Activated T-helper 1 cell treated with anti-CD3 and anti-CD28 coated beads, Interleukin-12 subunit alpha, Interleukin-12 subunit beta, Interleukin-2, Interleukin-4 antibody, amounts not matched to agents 30 ng/mL and 10 ng/mL and 1 ng/mL, durations not matched to agents 14 hours and 24 hours and 36 hours (primary cell): ENCODE measurements around the gene RNF207. TPM values are rescaled to one million over a fixed set of nuclear protein-coding genes. Genes with fewer than 3 reads are reported as not detected.

Experiments used
- DNase-seq: peaks from one replicate; pipeline ENCODE4 v3.0.0; 2021; ENCODE audit warnings: low spot score
- H3K27ac Mint-ChIP-seq: one replicate; pipeline ENCODE4 v1.8.0; 2021; ENCODE audit warnings: mild to moderate bottlenecking, mixed read lengths
- H3K27me3 Mint-ChIP-seq: one replicate; pipeline ENCODE4 v1.8.0; 2022; ENCODE audit warnings: mild to moderate bottlenecking, moderate library complexity, mixed read lengths; ENCODE audit not compliant: insufficient read depth
- H3K36me3 Mint-ChIP-seq: one replicate; pipeline ENCODE4 v1.8.0; 2021; ENCODE audit warnings: low read depth, mixed read lengths
- H3K4me1 Mint-ChIP-seq: one replicate; pipeline ENCODE4 v1.8.0; 2021; ENCODE audit warnings: low read depth, mixed read lengths
- H3K4me3 Mint-ChIP-seq: one replicate; pipeline ENCODE4 v1.8.0; 2021; ENCODE audit warnings: mild to moderate bottlenecking, moderate library complexity, mixed read lengths
- H3K9me3 Mint-ChIP-seq: one replicate; pipeline ENCODE4 v1.8.0; 2021; ENCODE audit warnings: mixed read lengths
- intact Hi-C: fragments of 100-400 bp; cut with micrococcal nuclease; formaldehyde crosslinking; loops from one replicate; pipeline ENCODE4 v1.15.1; 2024
- total RNA-seq: library from RNA; stranded (reverse); gene quantifications from 2 replicates; pipeline ENCODE4 v1.2.3, GENCODE V29; 2022

Gene RNF207
- total RNA-seq, 1 donor from 2014 or later, result 65.8 TPM

GRCh38 chr1:6166655-6167390 is 39.1 kb upstream of the RNF207 start:
- H3K27ac Mint-ChIP-seq, result no peak overlapping the region
- no peaks in the 10 kb centered on the region for H3K9me3 Mint-ChIP-seq
- H3K4me1 Mint-ChIP-seq, result no peaks in the 10 kb centered on the region
- no peaks in the 10 kb centered on the region for H3K36me3 Mint-ChIP-seq
- H3K27me3 Mint-ChIP-seq, result peaks cover 3% of the 10 kb centered on the region
- intact Hi-C loops, result no loop called here
- no peak overlapping the region for H3K4me3 Mint-ChIP-seq
- no peak for DNase-seq

DNA sequence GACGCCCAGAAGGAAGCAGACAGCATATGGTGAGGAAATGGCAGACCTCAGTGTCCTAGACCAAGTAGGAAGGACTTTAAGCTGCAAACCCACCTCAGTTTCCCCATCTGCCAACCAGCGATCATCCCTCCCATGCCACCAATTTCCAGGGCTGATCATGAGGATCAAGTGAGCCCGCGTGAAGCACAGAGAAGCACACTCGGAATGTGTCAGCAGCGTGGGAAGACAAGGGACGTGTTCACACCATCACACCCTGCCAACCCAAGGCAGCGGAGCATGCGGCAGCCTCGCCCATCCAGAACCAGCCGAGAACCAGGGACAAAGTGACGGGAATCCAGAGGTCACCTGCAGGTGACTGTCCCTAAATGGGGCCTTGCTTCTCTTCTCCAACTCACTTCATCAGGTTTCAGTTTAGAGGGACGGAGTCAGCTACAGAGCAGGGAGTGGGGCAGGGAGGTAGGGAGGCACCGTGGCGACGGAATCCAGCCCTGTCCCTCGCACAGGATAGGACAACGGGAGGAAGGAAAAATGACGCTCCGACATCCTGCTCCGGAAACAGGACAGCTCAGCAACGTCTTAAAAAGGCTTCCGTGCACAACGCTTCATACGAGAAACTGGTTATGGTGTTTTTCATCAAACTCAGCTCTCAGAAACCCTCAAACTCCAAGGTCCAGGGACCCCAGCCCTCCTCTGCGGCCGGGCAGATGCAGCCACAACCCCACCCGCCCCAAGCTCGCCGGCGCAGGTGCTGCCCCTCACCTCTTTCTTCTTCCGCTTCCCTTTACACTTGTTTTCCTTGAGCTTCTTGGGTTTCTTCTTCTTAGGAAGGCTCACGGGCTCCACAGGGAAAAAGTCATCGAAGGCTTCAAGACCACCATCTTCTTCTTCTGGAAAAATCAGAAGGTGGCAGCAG is 38.3 kb upstream of the RNF207 start:
- H3K27me3 Mint-ChIP-seq, result peaks cover 3% of the 10 kb centered on the region
- no peaks in the 10 kb centered on the region for H3K36me3 Mint-ChIP-seq
- H3K4me3 Mint-ChIP-seq, result no peak overlapping the region
- H3K9me3 Mint-ChIP-seq, result no peaks in the 10 kb centered on the region
- no peak for DNase-seq
- H3K27ac Mint-ChIP-seq, result no peak overlapping the region
- intact Hi-C loops, result no loop called here
- no peaks in the 10 kb centered on the region for H3K4me1 Mint-ChIP-seq

- Mint-ChIP-seq H3K4me1 (no peaks in the 10 kb centered on the region), H3K36me3 (no peaks in the 10 kb centered on the region), H3K4me3 (no peak overlapping the region), H3K27ac (no peak overlapping the region), H3K27me3 (peaks cover 3% of the 10 kb centered on the region), H3K9me3 (no peaks in the 10 kb centered on the region)
- DNase-seq, result no peak
- intact Hi-C loops, result no loop called here
Observed at GRCh38 chr1:6168947-6169586, 36.9 kb upstream of the RNF207 start.

GRCh38 chr1:6170116-6170741 is 35.7 kb upstream of the RNF207 start:
- H3K4me1 Mint-ChIP-seq, result no peaks in the 10 kb centered on the region
- no peaks in the 10 kb centered on the region for H3K36me3 Mint-ChIP-seq
- H3K9me3 Mint-ChIP-seq, result no peaks in the 10 kb centered on the region
- no peak overlapping the region for H3K27ac Mint-ChIP-seq
- DNase-seq, result no peak
- peaks cover 3% of the 10 kb centered on the region for H3K27me3 Mint-ChIP-seq
- no peak overlapping the region for H3K4me3 Mint-ChIP-seq
- intact Hi-C loops, result no loop called here

DNA sequence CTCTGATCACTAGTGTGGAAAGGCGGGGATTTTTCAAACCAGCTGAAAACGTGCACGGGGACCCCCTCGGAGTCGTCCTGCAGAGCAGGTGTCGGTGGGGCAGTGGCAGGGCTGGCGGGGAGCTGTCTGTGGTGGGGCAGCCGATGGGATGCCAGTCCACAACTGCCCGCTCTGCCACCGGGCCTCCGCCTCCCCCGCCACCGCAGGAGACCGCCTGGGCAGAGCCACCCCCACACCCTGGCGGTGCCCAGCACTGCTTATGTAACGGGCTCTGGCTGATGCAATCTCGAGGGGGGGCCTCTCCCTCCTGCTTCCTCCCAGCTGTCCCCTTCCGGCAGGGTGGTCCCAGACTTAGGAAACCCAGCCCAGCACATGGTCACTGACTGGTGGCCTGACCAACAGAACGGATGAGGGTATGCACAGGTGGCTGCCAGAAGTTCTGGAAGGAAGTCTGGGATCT is 35.1 kb upstream of the RNF207 start:
- intact Hi-C loops, result no loop called here
- DNase-seq, result no peak
- Mint-ChIP-seq H3K4me3 (no peak overlapping the region), H3K9me3 (no peaks in the 10 kb centered on the region), H3K27me3 (peaks cover 3% of the 10 kb centered on the region), H3K27ac (no peak overlapping the region), H3K36me3 (no peaks in the 10 kb centered on the region), H3K4me1 (no peaks in the 10 kb centered on the region)

DNA sequence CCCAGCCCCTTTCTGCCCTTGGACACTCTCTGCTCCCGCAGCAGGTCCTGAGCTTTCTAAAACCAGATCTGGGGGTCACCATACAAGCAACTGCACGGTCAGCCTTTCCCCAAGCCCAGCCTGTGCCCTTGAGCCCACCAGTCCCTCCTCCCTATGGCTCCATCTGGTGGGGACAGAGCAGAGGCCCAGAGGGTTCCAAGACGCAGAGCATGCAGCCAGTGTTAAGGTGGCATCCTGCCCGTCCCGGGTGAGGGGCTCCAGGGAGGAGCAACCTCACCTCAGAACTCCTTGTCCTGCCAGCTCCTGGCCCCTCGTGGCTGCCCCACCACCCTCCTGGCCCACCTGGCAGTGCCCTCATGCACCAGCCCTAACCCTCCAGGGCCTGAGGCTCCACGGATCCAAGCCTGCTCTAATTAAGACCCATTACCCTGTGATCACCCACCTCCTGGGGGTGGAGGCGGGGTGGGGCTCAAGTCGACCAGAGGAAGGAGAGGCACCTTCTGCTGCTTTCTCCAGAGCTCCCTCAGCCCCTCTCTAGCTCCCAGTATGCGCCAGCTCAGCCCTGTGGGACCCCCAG is 34.3 kb upstream of the RNF207 start:
- Mint-ChIP-seq H3K9me3 (no peaks in the 10 kb centered on the region), H3K27me3 (peaks cover 3% of the 10 kb centered on the region), H3K4me3 (no peak overlapping the region), H3K27ac (no peak overlapping the region), H3K4me1 (no peaks in the 10 kb centered on the region), H3K36me3 (no peaks in the 10 kb centered on the region)
- DNase-seq, result no peak
- intact Hi-C loops, result no loop called here

DNA sequence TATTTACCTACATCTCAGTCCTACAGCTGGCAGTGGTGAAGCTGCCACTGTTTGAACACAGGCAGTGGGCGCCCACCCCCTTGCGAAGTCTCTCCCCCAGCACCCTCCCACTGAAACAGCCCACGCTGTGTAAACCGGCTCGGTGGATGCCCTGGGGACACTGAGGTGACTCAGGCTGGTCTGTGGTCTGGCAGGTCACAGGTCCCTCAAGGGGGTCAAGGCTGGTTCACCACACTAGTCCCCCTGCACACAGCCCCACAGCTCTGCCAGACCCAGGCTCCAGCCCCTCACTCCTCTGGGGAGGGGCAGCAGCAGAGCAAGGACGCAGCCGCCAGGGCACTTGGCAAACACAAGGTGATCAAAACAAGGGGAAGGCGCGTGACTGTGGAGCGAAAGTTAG is 33.4 kb upstream of the RNF207 start:
- intact Hi-C loops, result no loop called here
- Mint-ChIP-seq H3K36me3 (peaks cover 2% of the 10 kb centered on the region), H3K9me3 (no peaks in the 10 kb centered on the region), H3K4me1 (no peaks in the 10 kb centered on the region), H3K4me3 (no peak overlapping the region), H3K27me3 (peaks cover 8% of the 10 kb centered on the region), H3K27ac (no peak overlapping the region)
- no peak for DNase-seq

- Mint-ChIP-seq H3K27me3 (peaks cover 23% of the 10 kb centered on the region), H3K4me3 (no peak overlapping the region), H3K27ac (no peak overlapping the region), H3K4me1 (no peaks in the 10 kb centered on the region), H3K9me3 (no peaks in the 10 kb centered on the region), H3K36me3 (peaks cover 3% of the 10 kb centered on the region)
- no peak for DNase-seq
- intact Hi-C loops, result no loop called here
Observed at GRCh38 chr1:6174621-6175410, 31.1 kb upstream of the RNF207 start.

GRCh38 chr1:6175411-6175828 is 30.5 kb upstream of the RNF207 start:
- H3K4me3 Mint-ChIP-seq, result no peak overlapping the region
- H3K4me1 Mint-ChIP-seq, result no peaks in the 10 kb centered on the region
- peaks cover 23% of the 10 kb centered on the region for H3K27me3 Mint-ChIP-seq
- no peaks in the 10 kb centered on the region for H3K9me3 Mint-ChIP-seq
- intact Hi-C loops, result no loop called here
- H3K27ac Mint-ChIP-seq, result no peak overlapping the region
- DNase-seq, result no peak
- H3K36me3 Mint-ChIP-seq, result peaks cover 3% of the 10 kb centered on the region

DNA sequence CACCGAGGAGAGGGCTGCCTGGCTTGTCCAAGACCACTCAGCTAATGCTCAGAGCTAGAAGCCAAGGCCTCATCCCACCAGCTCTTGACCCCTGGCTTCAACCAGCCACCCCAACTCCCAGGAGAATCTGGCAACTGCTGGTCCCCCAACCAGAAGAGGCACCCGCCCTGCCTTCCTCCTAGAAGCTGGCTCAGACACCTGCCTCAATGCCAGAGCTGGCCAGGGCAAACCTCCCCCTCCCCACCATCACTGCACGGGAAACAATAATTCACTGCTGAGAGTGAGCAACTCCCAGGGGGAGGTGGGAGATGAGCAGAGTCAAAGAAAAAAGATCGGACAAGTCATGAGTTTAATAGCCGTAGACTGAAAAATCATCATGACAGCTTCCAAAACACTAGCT is 29.1 kb upstream of the RNF207 start:
- Mint-ChIP-seq H3K4me3 (no peak overlapping the region), H3K27ac (no peak overlapping the region), H3K27me3 (peaks cover 35% of the 10 kb centered on the region), H3K9me3 (no peaks in the 10 kb centered on the region), H3K4me1 (peaks cover 10% of the 10 kb centered on the region), H3K36me3 (peaks cover 6% of the 10 kb centered on the region)
- intact Hi-C loops, result no loop called here
- DNase-seq, result no peak

GRCh38 chr1:6177681-6178380 is 28.1 kb upstream of the RNF207 start:
- Mint-ChIP-seq H3K4me3 (no peak overlapping the region), H3K9me3 (no peaks in the 10 kb centered on the region), H3K4me1 (peaks cover 13% of the 10 kb centered on the region), H3K27ac (no peak overlapping the region), H3K36me3 (peaks cover 6% of the 10 kb centered on the region), H3K27me3 (peaks cover 36% of the 10 kb centered on the region)
- no peak for DNase-seq
- intact Hi-C loops, result no loop called here
